HG03039 (cell line): ENCODE measurements around the gene SPR.

Experiments used
- ATAC-seq: cut with Tn5 transposase; IDR thresholded peaks from one replicate; pipeline ENCODE4 v1.9.1; 2021; ENCODE audit warnings: mild to moderate bottlenecking, moderate library complexity; ENCODE audit not compliant: unreplicated experiment

Gene SPR

GRCh38 chr2:72887032-72887739, at the start of gene SPR:
Gene SPR, plus strand, starts transcription at chr2:72887408. Its CDS starts 25 bp downstream, at chr2:72887433.
- ATAC-seq = peak; percentile 91

GRCh38 chr2:72840066-72840465, 47.1 kb upstream of the SPR start:
- ATAC-seq = no peak

- no peak for ATAC-seq
Observed at GRCh38 chr2:72841462-72842125, 45.6 kb upstream of the SPR start.

GRCh38 chr2:72843301-72843700, 43.9 kb upstream of the SPR start:
- ATAC-seq = no peak

GRCh38 chr2:72846171-72847095, 40.8 kb upstream of the SPR start:
- peak; percentile 81 for ATAC-seq

- no peak for ATAC-seq
Observed at GRCh38 chr2:72847534-72848315, 39.5 kb upstream of the SPR start.

GRCh38 chr2:72848436-72849137, 38.6 kb upstream of the SPR start:
- no peak for ATAC-seq

- ATAC-seq = no peak
Observed at GRCh38 chr2:72849138-72849462, 38.1 kb upstream of the SPR start.

GRCh38 chr2:72851333-72851732, 35.9 kb upstream of the SPR start:
- no peak for ATAC-seq

- ATAC-seq = peak; percentile 50
Observed at GRCh38 chr2:72859831-72860262, 27.4 kb upstream of the SPR start.

- peak; percentile 93 for ATAC-seq
Observed at GRCh38 chr2:72862239-72862988, 24.8 kb upstream of the SPR start.

GRCh38 chr2:72863046-72863445, 24.2 kb upstream of the SPR start:
- ATAC-seq = no peak

GRCh38 chr2:72864500-72864899, 22.7 kb upstream of the SPR start:
- peak; percentile 59 for ATAC-seq

- ATAC-seq = no peak
Observed at GRCh38 chr2:72871060-72871459, 16.1 kb upstream of the SPR start.

- no peak for ATAC-seq
Observed at GRCh38 chr2:72871880-72872279, 15.3 kb upstream of the SPR start.

- no peak for ATAC-seq
Observed at GRCh38 chr2:72883356-72883962, 3.7 kb upstream of the SPR start.

- ATAC-seq = no peak
Observed at GRCh38 chr2:72886505-72887031, 640 bp upstream of the SPR start.

GRCh38 chr2:72887740-72888437, 681 bp downstream of the SPR start:
- ATAC-seq = peak; percentile 46
